GM21576 (cell line): Measurements from ENCODE around the gene NEK10.

Source experiments
- ATAC-seq: cut with Tn5 transposase; IDR thresholded peaks from one replicate; pipeline ENCODE4 v1.9.1; 2021; ENCODE audit warnings: mild to moderate bottlenecking, moderate library complexity; ENCODE audit not compliant: unreplicated experiment

NEK10 gene

GRCh38 chr3:27193056-27193455 lies 176.1 kb downstream of the NEK10 start:
- no peak for ATAC-seq

GRCh38 chr3:27186013-27186412 lies 183.2 kb downstream of the NEK10 start:
- no peak for ATAC-seq

- ATAC-seq, result no peak
These were observed 183.8 kb downstream of the NEK10 start for GRCh38 chr3:27185231-27185989.

- no peak for ATAC-seq
These were observed 184.9 kb downstream of the NEK10 start for GRCh38 chr3:27184261-27184660.

GRCh38 chr3:27176256-27176655 lies 192.9 kb downstream of the NEK10 start:
- no peak for ATAC-seq

DNA sequence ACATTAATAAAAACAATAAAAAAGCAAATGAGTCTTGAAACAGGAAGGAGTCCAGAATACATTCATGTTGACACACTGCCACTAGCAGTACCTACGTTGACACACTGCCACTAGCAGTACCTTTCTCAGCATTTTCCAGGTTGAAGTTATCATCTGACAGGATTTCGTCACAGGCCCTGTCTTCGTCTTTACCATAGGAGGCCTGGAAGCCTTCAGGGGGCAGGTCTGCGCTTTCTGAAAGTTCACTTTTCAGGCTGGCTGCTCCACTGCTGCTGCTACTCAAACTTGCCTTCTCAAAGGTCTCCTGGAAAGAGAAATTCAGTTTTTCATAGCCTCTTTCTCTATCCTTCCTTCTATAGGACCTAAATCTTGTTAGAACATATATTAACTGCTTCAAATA lies 194.7 kb downstream of the NEK10 start:
- no peak for ATAC-seq

GRCh38 chr3:27171113-27171512 lies 198.1 kb downstream of the NEK10 start:
- ATAC-seq, result peak; percentile 89

DNA sequence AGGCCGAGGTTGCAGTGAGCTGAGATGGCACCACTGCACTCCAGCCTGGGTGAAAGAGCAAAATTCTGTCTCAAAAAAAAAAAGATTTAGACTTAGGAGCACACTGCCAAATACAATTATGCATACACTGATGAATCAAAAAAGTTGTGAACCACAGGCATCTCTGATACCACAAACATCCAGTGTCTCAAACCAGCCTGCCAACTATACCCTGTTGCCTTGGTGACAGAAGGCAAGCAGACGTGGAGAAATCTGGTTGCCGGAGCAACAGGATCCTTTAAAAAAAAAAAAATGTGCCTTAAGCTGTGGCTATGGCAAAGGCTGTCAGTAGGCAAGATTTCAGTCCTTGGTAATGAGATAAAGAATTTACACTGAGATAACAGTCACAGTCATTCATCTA lies 202.3 kb downstream of the NEK10 start:
- no peak for ATAC-seq

DNA sequence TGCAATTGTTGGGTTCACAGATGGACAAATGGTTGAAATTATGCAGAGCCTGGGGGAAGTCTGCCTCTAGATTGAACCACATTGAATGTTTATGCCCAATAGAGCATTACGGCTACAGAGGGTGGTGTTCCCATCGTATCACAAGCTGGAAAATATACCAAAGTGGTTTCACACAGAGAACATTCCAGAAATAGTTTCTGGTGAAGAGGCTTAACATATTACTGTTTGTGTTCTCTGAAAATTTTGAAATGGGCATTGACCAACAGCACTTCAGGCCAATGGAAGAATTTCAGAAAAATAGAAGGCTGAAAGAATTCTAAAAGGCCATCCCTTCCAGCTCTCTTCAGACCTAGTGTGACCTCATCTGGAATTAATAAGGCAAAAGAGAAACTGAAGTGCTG lies 203.9 kb downstream of the NEK10 start:
- no peak for ATAC-seq

- ATAC-seq, result no peak
These were observed 208.3 kb downstream of the NEK10 start for GRCh38 chr3:27160779-27161287.

DNA sequence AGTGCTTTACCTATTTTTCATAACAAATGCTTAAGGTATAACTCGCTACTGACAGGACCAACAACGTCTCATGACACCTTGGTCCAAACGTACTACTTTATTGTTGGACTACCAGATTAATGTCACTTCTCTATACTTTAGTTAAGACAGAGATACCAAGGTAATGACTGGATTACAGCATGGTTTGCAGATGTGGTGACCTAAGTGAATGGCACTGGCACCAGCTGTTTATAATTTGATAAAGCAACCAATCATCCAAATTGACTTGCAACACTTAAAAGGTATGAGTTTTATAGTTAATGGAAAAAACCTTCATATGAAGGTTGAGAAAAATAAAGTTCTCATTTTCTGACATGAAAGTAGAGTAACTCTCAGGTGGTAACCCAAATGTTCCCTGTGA lies 209.0 kb downstream of the NEK10 start:
- ATAC-seq, result no peak

GRCh38 chr3:27147215-27147614 lies 222.0 kb downstream of the NEK10 start:
- ATAC-seq, result no peak

- no peak for ATAC-seq
These were observed 222.4 kb downstream of the NEK10 start for GRCh38 chr3:27146786-27147185.

GRCh38 chr3:27145719-27146118 lies 223.5 kb downstream of the NEK10 start:
- ATAC-seq, result no peak

- no peak for ATAC-seq
These were observed 227.5 kb downstream of the NEK10 start for GRCh38 chr3:27141668-27142067.

GRCh38 chr3:27138562-27138961 lies 230.6 kb downstream of the NEK10 start:
- ATAC-seq, result no peak

- no peak for ATAC-seq
These were observed 231.2 kb downstream of the NEK10 start for GRCh38 chr3:27138005-27138404.

DNA sequence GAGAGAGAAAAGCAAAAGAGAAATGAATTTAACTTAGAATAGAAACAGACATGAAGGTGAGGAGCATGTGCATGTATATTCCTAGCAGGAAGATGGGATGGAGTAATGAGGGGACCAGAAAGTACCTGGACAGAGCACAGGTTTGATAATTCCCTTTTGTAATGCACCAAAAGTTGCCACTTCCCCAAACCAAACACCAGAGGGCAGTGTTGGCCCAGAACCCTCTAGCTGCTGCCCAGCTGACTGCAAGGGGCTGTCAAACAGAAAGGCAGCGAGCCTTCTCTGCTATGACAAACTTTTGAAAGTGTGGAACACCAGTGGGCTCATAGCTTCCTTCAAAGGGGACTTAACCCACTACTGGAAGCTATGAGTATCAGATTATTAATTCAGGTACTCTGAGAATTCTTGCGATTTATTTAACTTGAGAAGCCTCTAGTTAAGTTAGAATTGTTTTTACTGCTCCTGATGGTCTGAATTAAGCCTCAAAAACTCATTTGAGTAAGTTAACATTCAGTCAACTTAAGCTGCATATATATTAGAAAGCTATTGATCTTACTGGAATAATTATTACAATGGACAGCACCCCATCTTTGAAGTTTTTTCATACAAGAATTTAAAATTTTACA lies 234.9 kb downstream of the NEK10 start:
- ATAC-seq, result peak; percentile 98

- no peak for ATAC-seq
These were observed 236.1 kb downstream of the NEK10 start for GRCh38 chr3:27133060-27133459.

DNA sequence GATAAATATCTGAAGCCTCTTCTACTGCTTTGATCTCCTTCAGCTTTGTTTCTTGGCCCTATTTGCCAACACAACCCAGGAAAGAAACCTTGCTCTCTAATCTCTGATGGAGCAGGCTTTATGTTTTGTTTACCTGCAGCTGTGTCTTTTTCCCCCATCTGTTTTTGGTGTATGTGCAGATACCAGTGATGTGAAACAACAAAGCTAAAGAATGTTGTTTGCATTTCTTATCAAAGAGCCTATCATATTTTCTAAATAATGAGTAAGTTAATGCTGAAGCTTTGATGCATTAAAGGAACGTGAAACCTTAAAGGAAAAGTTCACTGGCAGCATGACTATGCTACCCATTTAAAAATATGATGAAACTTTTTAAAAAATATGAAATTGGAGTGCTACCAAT lies 238.4 kb downstream of the NEK10 start:
- ATAC-seq, result no peak

- no peak for ATAC-seq
These were observed 241.3 kb downstream of the NEK10 start for GRCh38 chr3:27127879-27128278.

- ATAC-seq, result no peak
These were observed 242.0 kb downstream of the NEK10 start for GRCh38 chr3:27127195-27127594.
